ENCODE results near the gene CKS2. TPM values are rescaled to one million over a fixed set of nuclear protein-coding genes. Genes with fewer than 3 reads are reported as not detected.
A peak's percentile ranks its signal among the peaks of the same experiment; 100 is the strongest.

CKS2 gene
- total RNA-seq, 1 experiment from 2014 or later = 299 TPM

DNA sequence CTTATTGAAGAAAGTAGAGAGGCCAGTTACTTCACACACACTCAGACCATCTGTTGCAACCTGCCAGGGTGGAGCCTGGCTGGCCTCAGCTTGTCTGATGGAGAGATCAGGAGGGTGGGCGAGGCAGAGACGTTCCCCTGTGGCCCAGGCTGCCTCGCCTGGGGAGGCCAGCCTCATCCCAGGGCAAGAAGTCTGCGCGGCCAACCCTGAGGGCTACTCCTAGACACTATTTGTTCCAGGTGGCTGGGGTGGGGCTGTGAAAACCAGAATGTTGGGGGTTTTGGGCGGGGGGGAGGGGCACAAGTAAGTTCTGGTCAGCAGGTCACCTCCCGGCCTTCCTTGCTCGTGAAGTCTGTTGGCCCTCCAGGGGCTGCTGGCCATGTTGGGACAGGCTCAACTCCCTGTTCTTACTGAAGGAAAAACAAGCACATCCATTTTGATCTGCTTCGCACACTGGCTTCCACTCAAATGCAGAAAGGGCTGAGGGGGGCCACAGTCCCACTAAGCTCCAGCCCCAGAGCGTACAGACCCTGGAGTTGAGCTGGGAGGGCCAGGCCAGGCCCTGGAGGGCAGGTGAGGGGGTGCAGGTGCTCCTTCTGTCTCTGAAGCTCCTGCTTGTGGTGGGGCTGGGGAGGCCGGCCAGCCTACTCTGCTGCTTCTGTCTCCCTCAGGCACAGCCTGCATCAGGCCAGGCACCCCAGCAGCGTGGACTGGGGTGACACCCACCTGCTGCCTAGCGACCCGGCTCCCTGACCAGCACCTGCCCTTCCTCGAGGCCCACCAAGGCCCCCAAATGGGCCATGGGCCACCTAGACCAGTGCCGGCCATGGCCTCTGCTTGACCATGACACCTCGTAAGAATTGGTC lies 53.9 kb downstream of the CKS2 start:
- no peaks in the 10 kb centered on the region for H3K4me1 Mint-ChIP-seq
- H3K36me3 Mint-ChIP-seq = peaks cover 18% of the 10 kb centered on the region
- DNase-seq (ENCODE audit: low spot score) = no peak
- CTCF ChIA-PET = no interaction called here
- H3K27me3 Mint-ChIP-seq (ENCODE audit: low read depth) = no peaks in the 10 kb centered on the region
- H3K4me3 Mint-ChIP-seq = no peak overlapping the region
- POLR2A ChIA-PET = no interaction called here
- no peaks in the 10 kb centered on the region for H3K9me3 Mint-ChIP-seq
- ATAC-seq = peak; percentile 19; the same call in 1 of the 2 replicates
- 0 out of 2 replicates have a peak overlapping the region, but pooled peaks have one; percentile 45 for H3K27ac Mint-ChIP-seq
- TF ChIP-seq NR3C1 (CRISPR knock-in tag; conservative IDR thresholded peaks at IDR 0.05; ENCODE audit: low read depth) (no peak), ZSCAN18 (CRISPR knock-in tag; IDR thresholded peaks at IDR 0.05) (no peak), ELF4 (CRISPR knock-in tag; IDR thresholded peaks at IDR 0.05; ENCODE audit: low read depth) (no peak), NFATC4 (CRISPR knock-in tag; IDR thresholded peaks at IDR 0.05) (no peak), ETV6 (CRISPR knock-in tag; IDR thresholded peaks at IDR 0.05) (no peak), NR1H2 (CRISPR knock-in tag; IDR thresholded peaks at IDR 0.05) (no peak), E2F5 (CRISPR knock-in tag; IDR thresholded peaks at IDR 0.05) (no peak), FOXP1 (CRISPR knock-in tag; IDR thresholded peaks at IDR 0.05; ENCODE audit: borderline replicate concordance) (no peak)
- TF ChIP-seq, protein P1, sequence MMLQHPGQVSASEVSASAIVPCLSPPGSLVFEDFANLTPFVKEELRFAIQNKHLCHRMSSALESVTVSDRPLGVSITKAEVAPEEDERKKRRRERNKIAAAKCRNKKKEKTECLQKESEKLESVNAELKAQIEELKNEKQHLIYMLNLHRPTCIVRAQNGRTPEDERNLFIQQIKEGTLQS (CRISPR knock-in tag; conservative IDR thresholded peaks at IDR 0.05) = no peak

- Mint-ChIP-seq H3K9me3 (no peaks in the 10 kb centered on the region), H3K27me3 (ENCODE audit: low read depth) (no peaks in the 10 kb centered on the region), H3K4me3 (no peak overlapping the region), H3K36me3 (peaks cover 13% of the 10 kb centered on the region), H3K27ac (no peak overlapping the region), H3K4me1 (no peaks in the 10 kb centered on the region)
- TF ChIP-seq ESRRA (CRISPR knock-in tag; IDR thresholded peaks at IDR 0.05; ENCODE audit: borderline replicate concordance) (no peak), PRRX2 (CRISPR knock-in tag; IDR thresholded peaks at IDR 0.05) (no peak), EMX1 (CRISPR knock-in tag; IDR thresholded peaks at IDR 0.05) (no peak), ERG (CRISPR knock-in tag; IDR thresholded peaks at IDR 0.05) (no peak), GTF2I (CRISPR knock-in tag; conservative IDR thresholded peaks at IDR 0.05) (no peak), ZNF671 (CRISPR knock-in tag; IDR thresholded peaks at IDR 0.05) (no peak), ZNF263 (CRISPR knock-in tag; IDR thresholded peaks at IDR 0.05; ENCODE audit: low read depth) (no peak), NR1H2 (CRISPR knock-in tag; IDR thresholded peaks at IDR 0.05) (no peak), ZNF425 (CRISPR knock-in tag; conservative IDR thresholded peaks at IDR 0.05) (no peak), PREB (CRISPR knock-in tag; IDR thresholded peaks at IDR 0.05; ENCODE audit: borderline replicate concordance) (no peak), ZNF219 (CRISPR knock-in tag; IDR thresholded peaks at IDR 0.05; ENCODE audit: borderline replicate concordance) (no peak), E2F5 (CRISPR knock-in tag; IDR thresholded peaks at IDR 0.05) (no peak), RELA (CRISPR knock-in tag; IDR thresholded peaks at IDR 0.05; ENCODE audit: borderline replicate concordance) (no peak)
- ATAC-seq = no peak
- ChIA-PET CTCF (no interaction called here), POLR2A (no interaction called here)
- no peak for DNase-seq (ENCODE audit: low spot score)
Observed at GRCh38 chr9:89365532-89365912, 54.5 kb downstream of the CKS2 start.
